Fibroblast of lung (primary cell): ENCODE measurements around the gene LPAR4. TPM values are rescaled to one million over a fixed set of nuclear protein-coding genes. Genes with fewer than 3 reads are reported as not detected.
"Not testable (repeated sequence)": the region's sequence is repeated elsewhere in the genome, so short reads cannot be mapped to it uniquely, and the experiment has no call there.

Experiments
- DNase-seq, 2 donors: peaks; one replicate each; pipeline versions ENCODE4 v3.0.0 to v3.0.0-alpha.2; 2010; ENCODE audit warnings: low read depth in 2 of 2
- H2AFZ ChIP-seq: 2 replicates; pipeline ENCODE4 v1.5.1; 2012; ENCODE audit warnings: low read length, control low read depth, inconsistent platforms
- H3K27ac ChIP-seq: 2 replicates; pipeline ENCODE4 v1.5.1; 2011; ENCODE audit warnings: low read length, control low read depth; ENCODE audit not compliant: insufficient read depth
- H3K27me3 ChIP-seq: 2 replicates; pipeline ENCODE4 v1.5.1; 2011; ENCODE audit warnings: mild to moderate bottlenecking, low read length; ENCODE audit not compliant: control insufficient read depth, insufficient read depth
- H3K36me3 ChIP-seq: 2 replicates; pipeline ENCODE4 v1.5.1; 2011; ENCODE audit warnings: low read length; ENCODE audit not compliant: control insufficient read depth, insufficient read depth
- H3K4me1 ChIP-seq: 2 replicates; pipeline ENCODE4 v1.5.1; 2011; ENCODE audit warnings: low read length; ENCODE audit not compliant: control insufficient read depth, insufficient read depth; ENCODE audit errors: extremely low read depth
- H3K4me2 ChIP-seq: 2 replicates; pipeline ENCODE4 v1.5.1; 2011; ENCODE audit warnings: low read length, control low read depth; ENCODE audit not compliant: insufficient read depth; ENCODE audit errors: extremely low read depth
- H3K4me3 ChIP-seq, 4 experiments: fragments of 200-600 bp in 1 of 4; sonication (generic) in 1 of 4; replicated peaks in 1 of 4; 2 replicates each; pipeline ENCODE4 v1.5.1; 2011 to 2016; ENCODE audit warnings: low read length in 4 of 4, low read depth in 3 of 4, mild to moderate bottlenecking in 3 of 4, control low read depth in 2 of 4, inconsistent platforms in 1 of 4, mixed read lengths in 1 of 4; ENCODE audit not compliant: insufficient read depth in 1 of 4; ENCODE audit errors: control extremely low read depth in 1 of 4
- H3K79me2 ChIP-seq: 2 replicates; pipeline ENCODE4 v1.5.1; 2012; ENCODE audit warnings: mild to moderate bottlenecking, low read length, inconsistent platforms; ENCODE audit not compliant: control insufficient read depth, insufficient read depth
- H3K9ac ChIP-seq: 2 replicates; pipeline ENCODE4 v1.5.1; 2011; ENCODE audit warnings: mild to moderate bottlenecking, low read length, control low read depth; ENCODE audit not compliant: insufficient read depth
- H3K9me3 ChIP-seq: 2 replicates; pipeline ENCODE4 v1.5.1; 2012; ENCODE audit warnings: low read depth, low read length; ENCODE audit not compliant: control insufficient read depth, insufficient read depth
- H4K20me1 ChIP-seq: 2 replicates; pipeline ENCODE4 v1.5.1; 2011; ENCODE audit warnings: low read length; ENCODE audit not compliant: control insufficient read depth, insufficient read depth; ENCODE audit errors: extremely low read depth
- EZH2 ChIP-seq: IDR thresholded peaks from 2 replicates; pipeline ENCODE4 v1.5.1; 2012; ENCODE audit warnings: low read length, control low read depth, mild to moderate bottlenecking; ENCODE audit errors: missing control alignments
- polyA plus RNA-seq, 2 donors: library from polyadenylated mRNA; depleted of rRNA in 1 of 2; stranded (reverse) in 1 of 2; unstranded in 1 of 2; fragments of >200 nt; gene quantifications; 2 replicates each; pipeline ENCODE4 v1.2.1, GENCODE V29; 2011 to 2012; ENCODE audit warnings: missing spikeins in 1 of 2
- total RNA-seq: library from RNA; depleted of rRNA; stranded (reverse); fragments of >200 nt; gene quantifications from 2 replicates; pipeline ENCODE4 v1.2.1, GENCODE V29; 2014
- TF ChIP-seq, protein P1 (sequence below), 2 donors: IDR thresholded peaks in 1 of 2; conservative IDR thresholded peaks in 1 of 2; 1 replicate in 1 of 2; 2 replicates in 1 of 2; pipeline ENCODE4 v1.5.1; 2011 to 2012; ENCODE audit warnings: low read length in 2 of 2, control low read depth in 1 of 2, inconsistent platforms in 1 of 2, low read depth in 1 of 2, mild to moderate bottlenecking in 1 of 2

The LPAR4 gene
- total and polyA plus RNA-seq, 2 donors (not counting 1 experiment from before 2014, with no cell fraction given), result 0.19 to 0.50 TPM

DNA sequence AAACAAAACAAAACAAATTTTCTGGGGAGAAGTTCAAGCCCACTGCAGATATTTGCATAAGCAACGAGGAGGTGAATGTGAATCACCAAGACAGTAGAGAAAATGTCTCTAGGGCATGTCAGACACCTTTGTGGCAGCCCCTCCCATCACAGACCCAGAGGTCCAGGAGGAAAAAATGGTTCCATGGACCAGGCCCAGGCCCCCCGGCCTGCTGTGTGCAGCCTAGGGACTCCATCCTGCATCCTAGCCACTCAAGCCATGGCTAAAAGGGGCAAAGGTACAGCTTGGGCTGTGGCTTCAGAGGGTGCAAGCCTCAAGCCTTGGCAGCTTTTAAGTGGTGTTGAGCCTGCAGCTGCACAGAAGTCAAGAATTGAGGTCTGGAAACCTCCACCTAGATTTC lies 54.0 kb downstream of the LPAR4 start:
- Histone ChIP-seq H3K4me2 (no peak overlapping the region), H2AFZ (no peak overlapping the region), H4K20me1 (no peaks in the 10 kb centered on the region), H3K27me3 (no peaks in the 10 kb centered on the region), H3K27ac (no peak overlapping the region), H3K79me2 (no peaks in the 10 kb centered on the region), H3K4me1 (no peaks in the 10 kb centered on the region), H3K36me3 (no peaks in the 10 kb centered on the region), H3K9me3 (no peaks in the 10 kb centered on the region), H3K9ac (no peak overlapping the region), H3K4me3 (no peak overlapping the region)
- TF ChIP-seq EZH2, result no peak
- TF ChIP-seq, protein P1, sequence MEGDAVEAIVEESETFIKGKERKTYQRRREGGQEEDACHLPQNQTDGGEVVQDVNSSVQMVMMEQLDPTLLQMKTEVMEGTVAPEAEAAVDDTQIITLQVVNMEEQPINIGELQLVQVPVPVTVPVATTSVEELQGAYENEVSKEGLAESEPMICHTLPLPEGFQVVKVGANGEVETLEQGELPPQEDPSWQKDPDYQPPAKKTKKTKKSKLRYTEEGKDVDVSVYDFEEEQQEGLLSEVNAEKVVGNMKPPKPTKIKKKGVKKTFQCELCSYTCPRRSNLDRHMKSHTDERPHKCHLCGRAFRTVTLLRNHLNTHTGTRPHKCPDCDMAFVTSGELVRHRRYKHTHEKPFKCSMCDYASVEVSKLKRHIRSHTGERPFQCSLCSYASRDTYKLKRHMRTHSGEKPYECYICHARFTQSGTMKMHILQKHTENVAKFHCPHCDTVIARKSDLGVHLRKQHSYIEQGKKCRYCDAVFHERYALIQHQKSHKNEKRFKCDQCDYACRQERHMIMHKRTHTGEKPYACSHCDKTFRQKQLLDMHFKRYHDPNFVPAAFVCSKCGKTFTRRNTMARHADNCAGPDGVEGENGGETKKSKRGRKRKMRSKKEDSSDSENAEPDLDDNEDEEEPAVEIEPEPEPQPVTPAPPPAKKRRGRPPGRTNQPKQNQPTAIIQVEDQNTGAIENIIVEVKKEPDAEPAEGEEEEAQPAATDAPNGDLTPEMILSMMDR (conservative IDR thresholded peaks at IDR 0.05 in 1 of 2, IDR thresholded peaks at IDR 0.05 in 1 of 2; ENCODE audit: low read depth in 1 of 2, low read length in 2 of 2), result no peak
- DNase-seq, result no peak

DNA sequence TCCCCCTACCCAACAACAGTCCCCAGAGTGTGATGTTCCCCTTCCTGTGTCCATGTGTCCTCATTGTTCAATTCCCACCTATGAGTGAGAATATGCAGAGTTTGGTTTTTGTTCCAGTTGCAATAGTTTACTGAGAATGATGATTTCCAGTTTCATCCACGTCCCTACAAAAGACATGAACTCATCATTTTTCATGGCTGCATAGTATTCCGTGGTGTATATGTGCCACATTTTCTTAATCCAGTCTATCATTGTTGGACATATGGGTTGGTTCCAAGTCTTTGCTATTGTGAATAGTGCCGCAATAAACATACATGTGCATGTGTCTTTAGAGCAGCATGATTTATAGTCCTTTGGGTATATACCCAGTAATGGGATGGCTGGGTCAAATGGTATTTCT lies 55.0 kb downstream of the LPAR4 start:
- not testable (repeated sequence) for H4K20me1 ChIP-seq, H3K4me2 ChIP-seq, H3K27me3 ChIP-seq

More for the DNA sequence above, 55.0 kb downstream of the LPAR4 start:
- not testable (repeated sequence) for H2AFZ ChIP-seq, DNase-seq, H3K4me3 ChIP-seq, H3K36me3 ChIP-seq, H3K9me3 ChIP-seq, H3K4me1 ChIP-seq, H3K9ac ChIP-seq, H3K27ac ChIP-seq, H3K79me2 ChIP-seq

Other genes with a start within 250 kb of the LPAR4 start
- gene RTL3, start 88.4 kb upstream of the LPAR4 start, total RNA-seq, result not detected in 2 replicates
- 0.38 and 0.40 TPM in 2 replicates for gene RTL3, start 88.4 kb upstream of the LPAR4 start, polyA plus RNA-seq
- not detected in 2 replicates for gene P2RY10, start 197.7 kb downstream of the LPAR4 start, total RNA-seq
- not detected in 2 replicates for gene P2RY10, start 197.7 kb downstream of the LPAR4 start, polyA plus RNA-seq